Body of pancreas (tissue), 4 donors: Measurements from ENCODE around the gene HOXD4. TPM values are rescaled to one million over a fixed set of nuclear protein-coding genes. Genes with fewer than 3 reads are reported as not detected.

ENCODE experiments used
- ATAC-seq: fragments of 150-250 bp; one replicate; pipeline ENCODE4 v1.9.1; 2016
- DNase-seq, 4 donors: peaks; one replicate each; pipeline ENCODE4 v3.0.0-alpha.2; 2019
- H3K27ac ChIP-seq, 4 donors: fragments of 200-600 bp; sonication (generic); 1 replicate in 3 of 4; 2 replicates in 1 of 4; pipeline versions ENCODE4 v1.5.1 to v1.6.1; 2016 to 2019; ENCODE audit warnings: mild to moderate bottlenecking in 1 of 4, mixed read lengths in 1 of 4, moderate library complexity in 1 of 4
- H3K27me3 ChIP-seq, 2 donors: fragments of 200-600 bp; sonication (generic); one replicate each; pipeline ENCODE4 v1.6.0; 2016; ENCODE audit warnings: mild to moderate bottlenecking in 1 of 2
- H3K36me3 ChIP-seq, 2 donors: fragments of 200-600 bp; sonication (generic); replicated peaks in 1 of 2; 2 replicates each; pipeline ENCODE4 v1.5.1; 2016; ENCODE audit warnings: low read depth in 2 of 2; ENCODE audit not compliant: insufficient read depth in 1 of 2
- H3K4me1 ChIP-seq: fragments of 200-600 bp; sonication (generic); one replicate; pipeline ENCODE4 v1.6.0; 2016
- H3K4me3 ChIP-seq, 2 donors: fragments of 200-600 bp; sonication (generic); 1 replicate in 1 of 2; 2 replicates in 1 of 2; pipeline ENCODE4 v1.5.1; 2016 to 2019
- H3K9me3 ChIP-seq, 3 donors: fragments of 200-600 bp; sonication (generic); 1 replicate in 2 of 3; 2 replicates in 1 of 3; pipeline ENCODE4 v1.5.1; 2016
- POLR2A ChIP-seq, 3 donors: fragments of 450-650 bp; IDR thresholded peaks; one replicate each; pipeline ENCODE4 v1.6.1; 2016; ENCODE audit warnings: antibody characterized with exemption in 3 of 3, mild to moderate bottlenecking in 2 of 3
- WGBS, 2 donors: methylation state at CpG; one replicate each; pipeline ENCODE4 v1.1.5; 2017; 5-methylcytosine and 5-hydroxymethylcytosine counted together
- intact Hi-C: fragments of 100-400 bp; cut with DNase I; formaldehyde crosslinking; loops from one replicate; pipeline ENCODE4 v1.15.1; 2023
- total RNA-seq, 2 donors: library from RNA; depleted of rRNA; stranded (reverse); fragments of >200 nt; gene quantifications; one replicate each; pipeline ENCODE4 v1.1.0, GENCODE V29; 2016
- TF ChIP-seq, protein P1 (sequence below), 7 experiments: fragments of 450-650 bp in 4 of 7; fragments of 200-600 bp in 3 of 7; sonication (generic) in 3 of 7; IDR thresholded peaks; one replicate each; pipeline ENCODE4 v1.5.1; 2016 to 2019; ENCODE audit warnings: antibody characterized with exemption in 7 of 7

Gene HOXD4
- total RNA-seq, 2 donors from 2014 or later = 0.78 TPM; not detected in 1

DNA sequence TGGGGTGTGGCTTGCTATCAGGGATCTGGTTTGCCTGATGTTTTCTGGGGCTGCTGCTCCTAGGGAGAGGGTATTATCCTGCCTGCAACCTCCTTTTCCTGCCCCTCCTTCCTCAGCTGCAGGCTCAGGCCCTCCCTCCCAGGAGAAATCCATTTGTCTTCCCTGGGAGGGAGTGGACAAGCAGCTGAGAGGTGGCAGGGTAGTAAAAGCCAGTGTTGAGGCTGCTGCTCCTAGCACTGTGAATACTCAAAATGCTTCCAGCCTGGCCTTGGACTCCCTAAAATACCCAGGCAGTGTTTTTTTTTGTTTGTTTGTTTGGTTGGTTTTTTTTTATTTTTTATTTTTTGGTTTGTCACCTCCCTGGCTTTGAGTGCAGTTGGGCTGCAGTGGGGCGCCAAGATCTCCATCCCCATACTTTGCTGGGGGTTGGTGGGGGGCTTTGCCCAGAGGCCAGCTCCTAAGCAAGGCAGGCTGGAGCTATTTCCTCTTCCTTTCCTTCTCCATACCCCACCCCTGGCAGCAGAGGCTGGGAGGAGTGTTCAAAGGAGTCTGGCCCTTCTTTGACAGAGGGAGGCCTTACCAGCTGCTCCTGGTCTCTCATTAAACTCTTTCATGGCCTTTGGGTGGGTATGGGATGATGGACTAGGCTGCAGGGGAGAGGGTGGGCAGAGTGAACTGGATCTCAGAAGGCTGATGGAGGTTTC lies 19.4 kb downstream of the HOXD4 start:
- H3K27me3 ChIP-seq = peaks cover 0 to 37% of the 10 kb centered on the region in 2 donors
- WGBS, 2 donors = 83 to 88% methylated on average over 1 of the region's 1 CpG
- no peak for ATAC-seq

DNA sequence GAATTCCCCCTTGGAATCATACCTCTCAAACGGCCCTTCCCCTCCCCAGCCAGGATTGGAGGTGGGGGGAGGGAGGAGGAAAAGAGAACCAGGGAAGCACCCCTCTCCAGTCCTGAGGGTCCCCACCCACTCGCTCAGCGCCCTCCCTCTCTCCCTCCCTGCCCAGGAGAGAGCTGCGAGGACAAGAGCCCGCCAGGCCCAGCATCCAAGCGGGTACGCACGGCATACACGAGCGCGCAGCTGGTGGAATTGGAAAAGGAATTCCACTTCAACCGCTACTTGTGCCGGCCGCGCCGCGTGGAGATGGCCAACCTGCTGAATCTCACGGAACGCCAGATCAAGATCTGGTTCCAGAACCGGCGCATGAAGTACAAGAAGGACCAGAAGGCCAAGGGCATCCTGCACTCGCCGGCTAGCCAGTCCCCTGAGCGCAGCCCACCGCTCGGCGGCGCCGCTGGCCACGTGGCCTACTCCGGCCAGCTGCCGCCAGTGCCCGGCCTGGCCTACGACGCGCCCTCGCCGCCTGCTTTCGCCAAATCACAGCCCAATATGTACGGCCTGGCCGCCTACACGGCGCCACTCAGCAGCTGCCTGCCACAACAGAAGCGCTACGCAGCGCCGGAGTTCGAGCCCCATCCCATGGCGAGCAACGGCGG lies 20.1 kb downstream of the HOXD4 start:
- peaks cover 18% of the 10 kb centered on the region for H3K4me1 ChIP-seq
- H3K27me3 ChIP-seq = peaks cover 0 to 36% of the 10 kb centered on the region in 2 donors
- no peak for TF ChIP-seq POLR2A (IDR thresholded peaks at IDR 0.05)
- TF ChIP-seq, protein P1, sequence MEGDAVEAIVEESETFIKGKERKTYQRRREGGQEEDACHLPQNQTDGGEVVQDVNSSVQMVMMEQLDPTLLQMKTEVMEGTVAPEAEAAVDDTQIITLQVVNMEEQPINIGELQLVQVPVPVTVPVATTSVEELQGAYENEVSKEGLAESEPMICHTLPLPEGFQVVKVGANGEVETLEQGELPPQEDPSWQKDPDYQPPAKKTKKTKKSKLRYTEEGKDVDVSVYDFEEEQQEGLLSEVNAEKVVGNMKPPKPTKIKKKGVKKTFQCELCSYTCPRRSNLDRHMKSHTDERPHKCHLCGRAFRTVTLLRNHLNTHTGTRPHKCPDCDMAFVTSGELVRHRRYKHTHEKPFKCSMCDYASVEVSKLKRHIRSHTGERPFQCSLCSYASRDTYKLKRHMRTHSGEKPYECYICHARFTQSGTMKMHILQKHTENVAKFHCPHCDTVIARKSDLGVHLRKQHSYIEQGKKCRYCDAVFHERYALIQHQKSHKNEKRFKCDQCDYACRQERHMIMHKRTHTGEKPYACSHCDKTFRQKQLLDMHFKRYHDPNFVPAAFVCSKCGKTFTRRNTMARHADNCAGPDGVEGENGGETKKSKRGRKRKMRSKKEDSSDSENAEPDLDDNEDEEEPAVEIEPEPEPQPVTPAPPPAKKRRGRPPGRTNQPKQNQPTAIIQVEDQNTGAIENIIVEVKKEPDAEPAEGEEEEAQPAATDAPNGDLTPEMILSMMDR (IDR thresholded peaks at IDR 0.05) = no peak
- H3K36me3 ChIP-seq = no peaks in the 10 kb centered on the region
- no peak for ATAC-seq
- H3K4me3 ChIP-seq = no peak overlapping the region
- no peaks in the 10 kb centered on the region for H3K9me3 ChIP-seq
- DNase-seq = no peak
- 12 to 17% methylated on average over 1 to 50 of the region's 51 CpGs for WGBS, 2 donors
- no peak overlapping the region for H3K27ac ChIP-seq
- intact Hi-C loops = no loop called here

More for the DNA sequence above, 19.4 kb downstream of the HOXD4 start:
- H3K36me3 ChIP-seq = no peaks in the 10 kb centered on the region
- no peak overlapping the region for H3K4me3 ChIP-seq
- no peaks in the 10 kb centered on the region for H3K9me3 ChIP-seq
- intact Hi-C loops = no loop called here
- TF ChIP-seq, protein P1 (IDR thresholded peaks at IDR 0.05) = no peak
- H3K27ac ChIP-seq = no peak overlapping the region
- peaks cover 18% of the 10 kb centered on the region for H3K4me1 ChIP-seq
- DNase-seq = no peak

DNA sequence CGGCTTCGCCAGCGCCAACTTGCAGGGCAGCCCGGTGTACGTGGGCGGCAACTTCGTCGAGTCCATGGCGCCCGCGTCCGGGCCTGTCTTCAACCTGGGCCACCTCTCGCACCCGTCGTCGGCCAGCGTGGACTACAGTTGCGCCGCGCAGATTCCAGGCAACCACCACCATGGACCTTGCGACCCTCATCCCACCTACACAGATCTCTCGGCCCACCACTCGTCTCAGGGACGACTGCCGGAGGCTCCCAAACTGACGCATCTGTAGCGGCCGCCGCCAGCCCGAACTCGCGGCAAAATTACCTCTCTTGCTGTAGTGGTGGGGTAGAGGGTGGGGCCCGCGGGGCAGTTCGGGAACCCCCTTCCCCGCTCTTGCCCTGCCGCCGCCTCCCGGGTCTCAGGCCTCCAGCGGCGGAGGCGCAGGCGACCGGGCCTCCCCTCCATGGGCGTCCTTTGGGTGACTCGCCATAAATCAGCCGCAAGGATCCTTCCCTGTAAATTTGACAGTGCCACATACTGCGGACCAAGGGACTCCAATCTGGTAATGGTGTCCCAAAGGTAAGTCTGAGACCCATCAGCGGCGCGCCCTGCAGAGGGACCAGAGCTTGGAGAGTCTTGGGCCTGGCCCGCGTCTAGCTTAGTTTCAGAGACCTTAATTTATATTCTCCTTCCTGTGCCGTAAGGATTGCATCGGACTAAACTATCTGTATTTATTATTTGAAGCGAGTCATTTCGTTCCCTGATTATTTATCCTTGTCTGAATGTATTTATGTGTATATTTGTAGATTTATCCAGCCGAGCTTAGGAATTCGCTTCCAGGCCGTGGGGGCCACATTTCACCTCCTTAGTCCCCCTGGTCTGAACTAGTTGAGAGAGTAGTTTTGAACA lies 20.9 kb downstream of the HOXD4 start:
- no peak for ATAC-seq
- Histone ChIP-seq H3K36me3 (no peaks in the 10 kb centered on the region), H3K27me3 (peaks cover 0 to 36% of the 10 kb centered on the region in 2 donors), H3K9me3 (no peaks in the 10 kb centered on the region), H3K27ac (no peak overlapping the region), H3K4me3 (no peak overlapping the region), H3K4me1 (peaks cover 18% of the 10 kb centered on the region)
- no peak for TF ChIP-seq POLR2A (IDR thresholded peaks at IDR 0.05)
- TF ChIP-seq, protein P1 (IDR thresholded peaks at IDR 0.05) = no peak
- intact Hi-C loops = no loop called here
- no peak for DNase-seq
- 8 to 13% methylated on average over 30 to 58 of the region's 60 CpGs for whole genome bisulfite sequencing, 2 donors

DNA sequence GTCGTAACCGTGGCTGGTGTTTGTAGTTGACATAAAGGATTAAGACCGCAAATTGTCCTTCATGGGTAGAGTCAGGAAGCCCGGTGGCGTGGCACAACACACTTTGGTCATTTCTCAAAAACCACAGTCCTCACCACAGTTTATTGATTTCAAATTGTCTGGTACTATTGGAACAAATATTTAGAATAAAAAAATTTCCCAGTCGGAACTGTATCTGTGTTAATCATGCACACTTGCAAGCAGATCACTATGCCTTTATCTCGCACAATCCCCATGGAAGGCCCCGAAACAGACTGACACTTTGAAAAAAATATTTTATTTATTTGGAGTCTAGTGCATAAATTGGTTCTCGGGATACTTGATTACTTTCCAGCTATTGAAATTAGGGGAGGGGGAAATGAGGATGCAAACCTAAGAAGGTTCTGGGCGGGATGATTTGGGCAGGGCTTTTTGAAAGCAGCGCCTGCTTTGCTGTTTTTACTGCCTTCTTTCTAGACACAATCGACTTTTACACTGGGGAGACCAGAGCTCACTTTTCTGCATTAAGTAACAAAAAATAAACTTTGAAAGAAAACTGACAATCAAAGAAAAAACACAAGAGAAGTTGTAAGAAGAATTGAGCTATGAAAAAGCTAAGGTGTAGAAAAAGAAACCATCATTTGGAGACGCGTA lies 21.7 kb downstream of the HOXD4 start:
- Histone ChIP-seq H3K27ac (no peak overlapping the region), H3K27me3 (peaks cover 0 to 39% of the 10 kb centered on the region in 2 donors), H3K4me3 (no peak overlapping the region), H3K9me3 (no peaks in the 10 kb centered on the region), H3K36me3 (no peaks in the 10 kb centered on the region), H3K4me1 (peaks cover 21% of the 10 kb centered on the region)
- WGBS, 2 donors = 20 to 24% methylated on average over 14 of the region's 14 CpGs
- ATAC-seq = no peak
- no peak for TF ChIP-seq POLR2A (IDR thresholded peaks at IDR 0.05)
- TF ChIP-seq, protein P1 (IDR thresholded peaks at IDR 0.05) = no peak
- no peak for DNase-seq
- intact Hi-C loops = no loop called here
